NCI-H2107 (cell line): Measurements from ENCODE around the gene CABP1.
A peak's percentile ranks its signal among the peaks of the same experiment; 100 is the strongest.
"Not testable (repeated sequence)": the region's sequence is repeated elsewhere in the genome, so short reads cannot be mapped to it uniquely, and the experiment has no call there.

Source experiments
- DNase-seq: peaks from one replicate; lab custom pipeline; 2025; lab: John Stamatoyannopoulos, UW

Gene CABP1

DNA sequence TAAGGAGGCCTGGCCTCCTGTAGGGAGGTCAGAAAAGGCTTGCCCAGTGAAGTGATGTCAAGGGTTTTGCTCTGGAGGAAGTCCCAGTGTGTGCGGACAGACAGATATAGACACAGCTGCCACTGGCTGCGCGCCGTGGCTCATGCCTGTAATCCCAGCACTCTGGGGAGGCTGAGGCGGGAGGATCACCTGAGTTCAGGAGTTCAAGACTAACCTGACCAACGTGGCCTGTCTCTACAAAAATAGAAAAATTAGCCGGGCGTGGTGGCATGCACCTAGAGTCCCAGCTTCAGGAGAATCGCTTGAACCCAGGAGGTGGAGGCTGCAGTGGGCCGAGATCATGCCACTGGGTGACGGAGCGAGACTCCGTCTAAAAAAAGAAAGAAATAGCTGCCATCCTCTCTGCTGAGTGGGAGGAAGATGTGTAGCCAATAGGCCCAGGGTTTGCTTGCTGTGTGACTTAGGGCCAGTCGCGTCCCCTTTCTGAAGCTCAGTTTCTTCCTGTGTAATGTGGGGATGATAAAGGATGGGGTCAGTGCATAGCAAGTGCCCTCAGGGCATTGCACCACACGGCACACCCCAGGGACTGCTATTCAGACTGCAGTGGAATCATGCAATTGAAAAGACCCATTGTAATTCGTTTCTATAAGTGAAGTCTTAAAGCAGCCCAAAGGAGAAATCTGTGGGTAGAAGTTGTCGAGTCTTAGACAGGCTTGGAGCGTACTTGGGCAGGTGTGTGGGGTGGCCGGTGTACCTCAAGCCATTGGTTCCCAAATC, 27.9 kb downstream of the CABP1 start:
- DNase-seq, result no peak

GRCh38 chr12:120668868-120669840, 28.7 kb downstream of the CABP1 start:
- DNase-seq, result no peak

GRCh38 chr12:120670237-120670636, 29.8 kb downstream of the CABP1 start:
- not testable (repeated sequence) for DNase-seq

- no peak for DNase-seq
These were observed 30.2 kb downstream of the CABP1 start for GRCh38 chr12:120670667-120671066.

DNA sequence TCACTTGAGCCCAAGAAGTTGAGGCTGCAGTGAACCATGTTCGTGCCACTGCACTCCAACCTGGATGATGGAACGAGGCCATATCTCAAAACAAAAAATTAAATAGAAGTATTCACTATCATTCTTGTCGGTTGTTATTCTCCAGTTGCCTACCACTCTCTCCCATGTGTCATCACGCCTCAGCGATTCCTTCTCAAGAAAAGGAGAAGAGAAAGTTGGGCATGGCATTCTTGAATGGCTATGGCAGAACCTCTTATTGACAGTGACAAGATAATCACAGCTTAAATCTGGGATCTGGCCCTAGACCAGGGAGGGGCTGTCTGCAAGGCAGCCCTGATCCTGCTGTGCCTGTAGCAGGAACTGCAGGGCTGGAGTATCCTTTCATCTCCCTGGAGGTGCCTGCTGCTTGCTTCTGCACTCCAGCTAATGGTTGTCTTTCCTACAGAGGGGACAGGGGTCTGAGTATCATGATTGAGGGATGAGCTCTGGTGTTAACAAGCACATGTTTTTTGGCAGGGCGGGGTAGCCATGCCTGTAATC, 33.7 kb downstream of the CABP1 start:
- DNase-seq, result no peak

DNA sequence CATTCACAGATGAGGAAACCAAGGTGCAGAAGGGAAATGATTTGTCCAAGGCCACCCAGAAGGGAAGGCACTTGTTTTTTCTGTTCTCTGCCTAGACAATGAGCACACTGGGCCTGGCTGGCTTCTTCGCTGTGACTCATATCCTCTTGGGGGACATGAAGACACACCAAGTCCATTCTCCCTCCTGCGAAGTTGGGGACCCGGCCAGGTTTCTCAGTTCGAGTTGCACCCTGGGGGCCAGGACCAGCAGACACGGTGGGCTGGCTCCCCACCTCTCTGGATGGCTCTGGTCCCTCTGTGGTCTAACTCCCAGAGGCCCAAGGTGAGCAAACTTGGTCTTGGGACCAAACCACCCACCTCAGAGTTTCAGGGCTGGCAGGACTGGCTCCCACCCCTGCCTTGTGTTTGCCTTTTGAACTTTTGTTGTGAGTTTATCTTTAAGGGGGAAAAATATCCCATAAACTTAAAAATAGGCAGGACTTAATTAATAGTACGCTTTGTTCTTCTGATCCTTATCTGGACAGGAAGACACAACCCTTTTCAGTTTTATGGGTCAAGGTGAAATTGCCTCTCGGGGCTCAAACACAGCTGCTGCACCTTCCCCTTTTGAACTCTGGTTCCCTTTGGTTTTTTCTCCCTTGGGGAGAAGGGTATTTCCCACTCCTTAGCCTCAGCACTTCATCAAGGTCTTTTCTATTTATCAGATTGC, 37.5 kb downstream of the CABP1 start:
- DNase-seq, result no peak

GRCh38 chr12:120678572-120678971, 38.1 kb downstream of the CABP1 start:
- DNase-seq, result no peak

- no peak for DNase-seq
These were observed 39.8 kb downstream of the CABP1 start for GRCh38 chr12:120680165-120680738.

- no peak for DNase-seq
These were observed 44.1 kb downstream of the CABP1 start for GRCh38 chr12:120684523-120684932.

GRCh38 chr12:120685522-120685921, 45.1 kb downstream of the CABP1 start:
- DNase-seq, result no peak

- peak; percentile 98 for DNase-seq
These were observed 45.8 kb downstream of the CABP1 start for GRCh38 chr12:120686151-120686689.

GRCh38 chr12:120686690-120687577, 46.5 kb downstream of the CABP1 start, which contains the start of gene MLEC:
Gene MLEC, plus strand, starts transcription at chr12:120687149. Its CDS starts 148 bp downstream, at chr12:120687297.
- DNase-seq, result peak; percentile 99

GRCh38 chr12:120687578-120688289, 47.3 kb downstream of the CABP1 start:
- DNase-seq, result no peak

DNA sequence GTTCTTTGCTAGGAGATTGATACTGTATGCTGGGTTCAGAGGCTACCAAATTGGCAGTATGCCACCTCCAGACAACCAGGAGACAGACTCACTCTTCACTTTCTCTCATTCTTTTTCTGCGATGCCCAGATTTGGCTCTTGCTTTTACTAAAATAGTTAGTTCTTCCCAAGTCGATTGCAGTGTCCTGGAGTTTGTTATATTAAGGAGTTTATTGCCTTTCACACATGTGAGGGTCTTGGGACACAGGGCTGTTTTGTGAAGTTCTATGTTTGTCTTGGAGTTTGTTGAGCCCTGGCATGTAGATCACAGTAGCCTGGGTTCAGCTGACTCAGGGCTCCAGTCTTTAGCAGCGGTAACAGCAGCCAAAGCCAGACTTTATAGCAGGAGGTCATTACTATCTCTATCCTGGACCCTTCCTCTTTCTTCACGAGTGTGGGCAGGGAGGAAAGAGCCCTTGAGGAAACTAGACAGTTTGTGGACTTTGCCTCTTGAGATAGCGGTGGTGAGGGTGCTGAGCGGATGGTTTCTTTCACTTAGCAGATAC, 48.2 kb downstream of the CABP1 start:
- no peak for DNase-seq

DNA sequence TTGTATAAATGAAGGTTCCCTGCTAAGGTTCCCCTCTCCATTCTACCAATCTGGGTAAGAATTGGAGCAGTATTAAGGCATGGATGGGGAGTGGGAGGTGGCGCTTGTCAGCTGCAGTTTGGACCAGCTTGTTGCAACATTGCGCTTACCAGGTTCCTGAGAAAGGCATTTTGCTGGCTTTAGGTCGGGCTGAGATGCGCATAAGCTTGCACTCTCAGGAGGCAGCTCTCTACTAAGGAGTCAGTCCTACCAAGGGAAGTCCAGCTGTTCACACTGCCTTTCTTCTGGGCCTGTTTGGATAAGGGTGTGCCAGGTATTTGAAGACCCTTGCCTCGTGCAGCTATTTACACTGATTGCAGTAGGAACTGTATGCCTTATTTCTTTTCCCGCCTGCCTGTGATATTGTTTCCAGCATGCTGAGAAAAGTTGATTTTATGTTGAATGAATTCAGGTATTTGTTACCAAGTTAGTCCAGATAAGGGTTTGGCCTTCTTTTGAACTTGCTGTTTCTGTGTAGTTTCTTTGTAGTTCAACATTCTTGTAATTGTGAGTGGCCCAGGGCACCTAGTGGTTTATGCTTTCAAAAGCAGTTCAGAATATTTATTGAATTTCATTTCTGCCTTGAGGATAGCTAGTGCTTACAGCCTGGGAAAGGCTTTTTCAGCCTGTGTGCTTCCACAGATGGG, 49.1 kb downstream of the CABP1 start:
- DNase-seq, result no peak

DNA sequence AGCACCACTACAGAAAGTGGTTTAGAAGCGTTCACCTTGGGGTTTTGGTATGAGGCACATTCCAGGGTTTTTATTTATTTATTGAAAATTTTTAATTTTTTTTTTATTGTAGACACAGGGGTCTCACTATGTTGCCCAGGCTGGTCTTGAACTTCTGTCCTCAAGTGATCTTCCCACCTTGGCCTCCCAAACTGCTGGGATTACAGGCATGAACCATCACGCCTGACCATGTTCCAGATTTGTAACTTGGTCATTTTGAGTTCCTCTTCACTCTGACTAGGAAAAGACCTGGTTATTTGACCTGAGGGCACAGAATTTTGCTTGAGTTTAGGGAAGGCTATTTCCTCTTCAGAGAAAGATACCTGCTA, 49.6 kb downstream of the CABP1 start:
- no peak for DNase-seq

GRCh38 chr12:120690978-120691377, 50.6 kb downstream of the CABP1 start:
- DNase-seq, result no peak

DNA sequence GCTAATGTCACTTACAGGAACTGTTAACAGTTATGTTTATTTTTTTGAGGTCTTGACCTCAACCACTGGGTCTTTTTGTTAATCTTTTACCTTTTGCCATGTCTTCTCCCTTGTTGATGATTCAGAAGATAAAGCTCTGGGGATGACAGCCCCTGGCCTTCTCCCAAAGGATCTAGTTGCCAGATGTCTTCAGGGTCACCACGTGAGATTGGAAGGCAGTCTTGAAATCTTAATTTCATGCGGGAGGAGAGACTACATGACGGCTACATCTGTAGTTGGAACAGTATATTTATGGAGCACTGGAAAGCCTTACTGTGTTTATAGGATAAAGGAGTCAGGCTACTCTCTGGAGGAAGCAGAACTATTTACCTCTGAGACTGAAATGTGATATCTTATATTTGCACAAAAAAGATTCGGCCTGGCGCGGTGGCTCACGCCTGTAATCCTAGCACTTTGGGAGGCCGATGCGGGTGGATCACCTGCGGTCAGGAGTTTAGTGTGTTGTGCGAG, 52.2 kb downstream of the CABP1 start:
- DNase-seq, result no peak

- DNase-seq, result no peak
These were observed 53.4 kb downstream of the CABP1 start for GRCh38 chr12:120693848-120694247.
